Astrocyte (in vitro differentiated cells and primary cell): Measurements from ENCODE around the gene OR4F15. TPM values are rescaled to one million over a fixed set of nuclear protein-coding genes. Genes with fewer than 3 reads are reported as not detected.

Experiments
- DNase-seq: peaks from one replicate; pipeline ENCODE4 v3.0.0-alpha.2; 2010; ENCODE audit warnings: low read depth
- FAIRE-seq: peaks from 2 replicates; lab custom pipeline; 2011; peaks lifted over from hg19 to GRCh38; lab: Jason Lieb, UNC
- H2AFZ ChIP-seq: 2 replicates; pipeline ENCODE4 v1.6.0; 2012; ENCODE audit warnings: low read depth, low read length, inconsistent platforms
- H3K27ac ChIP-seq: 2 replicates; pipeline ENCODE4 v1.5.1; 2011; ENCODE audit warnings: low read depth, low read length, inconsistent platforms
- H3K27me3 ChIP-seq: 2 replicates; pipeline ENCODE4 v1.6.0; 2011; ENCODE audit warnings: low read length, inconsistent platforms; ENCODE audit not compliant: insufficient read depth
- H3K36me3 ChIP-seq: 2 replicates; pipeline ENCODE4 v1.5.1; 2011; ENCODE audit warnings: low read length, inconsistent platforms; ENCODE audit not compliant: insufficient read depth
- H3K4me1 ChIP-seq: 2 replicates; pipeline ENCODE4 v1.5.1; 2011; ENCODE audit warnings: low read length, inconsistent platforms; ENCODE audit not compliant: insufficient read depth
- H3K4me2 ChIP-seq: 2 replicates; pipeline ENCODE4 v1.6.0; 2012; ENCODE audit warnings: low read length, inconsistent platforms
- H3K4me3 ChIP-seq: 2 replicates; pipeline ENCODE4 v1.5.1; 2011; ENCODE audit warnings: low read depth, mild to moderate bottlenecking, low read length, inconsistent platforms; ENCODE audit not compliant: insufficient read depth
- H3K79me2 ChIP-seq: 2 replicates; pipeline ENCODE4 v1.6.0; 2012; ENCODE audit warnings: mild to moderate bottlenecking, low read length, inconsistent platforms; ENCODE audit not compliant: insufficient read depth
- H3K9ac ChIP-seq: 2 replicates; pipeline ENCODE4 v1.6.0; 2012; ENCODE audit warnings: mild to moderate bottlenecking, low read length, inconsistent platforms
- H3K9me3 ChIP-seq: 2 replicates; pipeline ENCODE4 v1.5.1; 2012; ENCODE audit warnings: low read depth, mild to moderate bottlenecking, low read length, inconsistent platforms; ENCODE audit not compliant: insufficient read depth
- H4K20me1 ChIP-seq: 2 replicates; pipeline ENCODE4 v1.6.0; 2012; ENCODE audit warnings: low read length, inconsistent platforms; ENCODE audit not compliant: insufficient read depth
- H3K27ac Mint-ChIP-seq: one replicate; pipeline ENCODE4 v1.8.0; 2021; ENCODE audit warnings: mild to moderate bottlenecking, mixed read lengths; ENCODE audit not compliant: unreplicated experiment
- H3K27me3 Mint-ChIP-seq: one replicate; pipeline ENCODE4 v1.8.0; 2021; ENCODE audit warnings: low read depth, mixed read lengths; ENCODE audit not compliant: unreplicated experiment
- H3K36me3 Mint-ChIP-seq: one replicate; pipeline ENCODE4 v1.8.0; 2021; ENCODE audit warnings: low read depth, mixed read lengths; ENCODE audit not compliant: unreplicated experiment
- H3K4me1 Mint-ChIP-seq: one replicate; pipeline ENCODE4 v1.8.0; 2021; ENCODE audit warnings: low read depth, mixed read lengths; ENCODE audit not compliant: unreplicated experiment
- H3K4me3 Mint-ChIP-seq: one replicate; pipeline ENCODE4 v1.8.0; 2021; ENCODE audit warnings: mild to moderate bottlenecking, moderate library complexity, mixed read lengths; ENCODE audit not compliant: unreplicated experiment
- H3K9me3 Mint-ChIP-seq: one replicate; pipeline ENCODE4 v1.8.0; 2021; ENCODE audit warnings: mild to moderate bottlenecking, mixed read lengths; ENCODE audit not compliant: unreplicated experiment
- CTCF ChIP-seq: IDR thresholded peaks from 2 replicates; pipeline ENCODE4 v1.5.1; 2011; ENCODE audit warnings: low read depth, mild to moderate bottlenecking, inconsistent platforms, low read length, moderate library complexity; ENCODE audit not compliant: insufficient read depth
- EZH2 ChIP-seq: IDR thresholded peaks from 2 replicates; pipeline ENCODE4 v1.6.1; 2012; ENCODE audit warnings: mild to moderate bottlenecking, low read length, inconsistent platforms; ENCODE audit not compliant: insufficient read depth
- total RNA-seq: library from RNA; stranded (reverse); gene quantifications from 2 replicates; pipeline ENCODE4 v1.2.1, GENCODE V29; 2021

The OR4F15 gene
- total RNA-seq, 1 donor from 2014 or later: not detected

- Mint-ChIP-seq H3K4me1 (peaks cover 4% of the 10 kb centered on the region), H3K27ac (no peak overlapping the region), H3K27me3 (peaks cover 2% of the 10 kb centered on the region)
These were observed 11.0 kb upstream of the OR4F15 start for GRCh38 chr15:101801048-101801447.

GRCh38 chr15:101803209-101803608 lies 8.8 kb upstream of the OR4F15 start, which contains the start of gene OR4F6:
TSS of gene OR4F6 (plus strand) at chr15:101803509. CDS start at chr15:101805720, 2,211 bp downstream.
- no peaks in the 10 kb centered on the region for H4K20me1 ChIP-seq
- H3K27ac ChIP-seq: no peak within 1 kb of the TSS
- no peaks in the 10 kb centered on the region for H3K9me3 ChIP-seq
- no peak within 1 kb of the TSS for H3K9ac ChIP-seq
- no peak for TF ChIP-seq CTCF
- FAIRE-seq: peak; percentile 45
- H3K4me3 ChIP-seq: no peak within 1 kb of the TSS
- H3K4me2 ChIP-seq: no peak within 1 kb of the TSS
- Mint-ChIP-seq H3K4me1 (peaks cover 11% of the 10 kb centered on the region), H3K36me3 (no peaks in the 10 kb centered on the region), H3K4me3 (no peak within 1 kb of the TSS), H3K27ac (peak within 1 kb of the TSS; percentile 20), H3K27me3 (peaks cover 2% of the 10 kb centered on the region), H3K9me3 (peaks cover 3% of the 10 kb centered on the region)
- H3K36me3 ChIP-seq: no peaks in the 10 kb centered on the region
- peaks cover 2% of the 10 kb centered on the region for H3K27me3 ChIP-seq
- no peaks in the 10 kb centered on the region for H3K79me2 ChIP-seq
- peaks cover 8% of the 10 kb centered on the region for H3K4me1 ChIP-seq
- no peak for DNase-seq
- H2AFZ ChIP-seq: no peak within 1 kb of the TSS

More at GRCh38 chr15:101801048-101801447, 11.0 kb upstream of the OR4F15 start:
- H4K20me1 ChIP-seq: no peaks in the 10 kb centered on the region
- H3K27ac ChIP-seq: no peak overlapping the region
- Mint-ChIP-seq H3K9me3 (peaks cover 3% of the 10 kb centered on the region), H3K4me3 (no peak overlapping the region), H3K36me3 (no peaks in the 10 kb centered on the region)
- DNase-seq (no peak), FAIRE-seq (no peak)
- no peak for TF ChIP-seq EZH2
- no peak for TF ChIP-seq CTCF
- no peak overlapping the region for H3K9ac ChIP-seq
- H3K4me3 ChIP-seq: no peak overlapping the region
- peaks cover 2% of the 10 kb centered on the region for H3K27me3 ChIP-seq
- no peaks in the 10 kb centered on the region for H3K9me3 ChIP-seq
- H3K79me2 ChIP-seq: no peaks in the 10 kb centered on the region
- no peak overlapping the region for H3K4me2 ChIP-seq
- H3K4me1 ChIP-seq: no peaks in the 10 kb centered on the region
- no peaks in the 10 kb centered on the region for H3K36me3 ChIP-seq
- no peak overlapping the region for H2AFZ ChIP-seq

GRCh38 chr15:101803676-101804075 lies 8.3 kb upstream of the OR4F15 start:
- Mint-ChIP-seq H3K27ac (no peak overlapping the region), H3K4me1 (peaks cover 12% of the 10 kb centered on the region)

More at GRCh38 chr15:101803676-101804075, 8.3 kb upstream of the OR4F15 start:
- Mint-ChIP-seq H3K36me3 (no peaks in the 10 kb centered on the region), H3K9me3 (peaks cover 3% of the 10 kb centered on the region), H3K27me3 (no peaks in the 10 kb centered on the region), H3K4me3 (no peak overlapping the region)
- Histone ChIP-seq H3K79me2 (no peaks in the 10 kb centered on the region), H3K4me2 (no peak overlapping the region), H4K20me1 (no peaks in the 10 kb centered on the region), H3K36me3 (no peaks in the 10 kb centered on the region), H3K4me3 (no peak overlapping the region), H3K4me1 (peaks cover 10% of the 10 kb centered on the region), H3K27ac (no peak overlapping the region), H3K27me3 (peaks cover under 1% of the 10 kb centered on the region), H3K9me3 (no peaks in the 10 kb centered on the region), H2AFZ (no peak overlapping the region), H3K9ac (no peak overlapping the region)
- DNase-seq (peak; percentile 18), FAIRE-seq (no peak)
- TF ChIP-seq CTCF (no peak), EZH2 (no peak)
